Stimulated activated CD8-positive, alpha-beta memory T cell treated with anti-CD3 and anti-CD28 coated beads, Interleukin-4, amount 100 ng/mL, for 4 hours (primary cell): ENCODE results near the gene RREB1.

Experiments
- DNase-seq, 2 donors: peaks; one replicate each; pipeline ENCODE4 v3.0.0-alpha.2; 2020; ENCODE audit warnings: low read depth in 2 of 2, low spot score in 1 of 2

The RREB1 gene

GRCh38 chr6:7124636-7125035, 16.9 kb downstream of the RREB1 start:
- DNase-seq = no peak

GRCh38 chr6:7125290-7125689, 17.5 kb downstream of the RREB1 start:
- DNase-seq = no peak

- no peak for DNase-seq
Measured at GRCh38 chr6:7126754-7127153, 19.0 kb downstream of the RREB1 start.

GRCh38 chr6:7127680-7128079, 19.9 kb downstream of the RREB1 start:
- DNase-seq = no peak

GRCh38 chr6:7129360-7129759, 21.6 kb downstream of the RREB1 start:
- no peak for DNase-seq

GRCh38 chr6:7129784-7130569, 22.2 kb downstream of the RREB1 start:
- no peak for DNase-seq

- no peak for DNase-seq
Measured at GRCh38 chr6:7131390-7131789, 23.6 kb downstream of the RREB1 start.

GRCh38 chr6:7132398-7133035, 24.8 kb downstream of the RREB1 start:
- no peak for DNase-seq

- no peak for DNase-seq
Measured at GRCh38 chr6:7134999-7135745, 27.4 kb downstream of the RREB1 start.

GRCh38 chr6:7135755-7136154, 28.0 kb downstream of the RREB1 start:
- DNase-seq = no peak

- DNase-seq = no peak
Measured at GRCh38 chr6:7136859-7137334, 29.1 kb downstream of the RREB1 start.

- DNase-seq = no peak
Measured at GRCh38 chr6:7137335-7138045, 29.7 kb downstream of the RREB1 start.

GRCh38 chr6:7138046-7138531, 30.3 kb downstream of the RREB1 start:
- DNase-seq = no peak

GRCh38 chr6:7138921-7139358, 31.2 kb downstream of the RREB1 start:
- DNase-seq = no peak

GRCh38 chr6:7139835-7140470, 32.2 kb downstream of the RREB1 start:
- no peak for DNase-seq

- DNase-seq = peak; percentile 51 to 58
Measured at GRCh38 chr6:7140631-7141378, 33.0 kb downstream of the RREB1 start.

GRCh38 chr6:7142228-7142801, 34.6 kb downstream of the RREB1 start:
- DNase-seq = no peak

- DNase-seq = no peak
Measured at GRCh38 chr6:7142918-7143475, 35.2 kb downstream of the RREB1 start.

GRCh38 chr6:7143476-7143974, 35.8 kb downstream of the RREB1 start:
- DNase-seq = no peak
